ENCODE measurements around the gene LFNG.
"Not testable (repeated sequence)": the region's sequence is repeated elsewhere in the genome, so short reads cannot be mapped to it uniquely, and the experiment has no call there.

LFNG gene

GRCh38 chr7:2531796-2532110, 12.2 kb downstream of the LFNG start:
- DNase-seq, result not testable (repeated sequence)

DNA sequence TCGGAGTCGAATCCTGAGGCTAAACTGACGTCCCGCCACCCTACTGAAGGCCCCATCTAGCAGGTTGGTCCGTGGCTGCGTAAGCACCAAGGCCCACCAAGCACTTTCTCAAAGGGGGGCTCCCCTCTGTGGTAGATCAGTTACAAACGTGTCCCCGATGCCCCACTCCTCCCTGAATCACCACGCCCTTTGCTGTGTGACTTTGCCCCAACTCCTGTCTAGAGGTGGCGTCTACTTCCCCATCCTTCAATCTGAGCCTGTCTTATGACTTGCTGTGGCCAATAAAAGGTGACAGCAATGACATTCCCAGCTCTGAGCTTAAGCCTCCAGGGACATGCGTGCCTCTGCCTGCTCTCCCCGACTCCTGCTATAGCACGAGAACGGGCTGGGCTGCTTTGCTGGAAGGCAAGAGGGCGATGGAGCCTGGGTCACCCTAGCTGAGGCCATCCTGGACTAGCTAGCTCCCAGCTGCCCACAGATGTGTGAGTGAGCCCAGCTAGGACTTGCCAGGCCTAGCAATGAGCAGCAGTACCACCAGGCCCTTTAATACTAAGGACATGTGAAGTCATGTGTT, 12.7 kb downstream of the LFNG start:
- not testable (repeated sequence) for DNase-seq

DNA sequence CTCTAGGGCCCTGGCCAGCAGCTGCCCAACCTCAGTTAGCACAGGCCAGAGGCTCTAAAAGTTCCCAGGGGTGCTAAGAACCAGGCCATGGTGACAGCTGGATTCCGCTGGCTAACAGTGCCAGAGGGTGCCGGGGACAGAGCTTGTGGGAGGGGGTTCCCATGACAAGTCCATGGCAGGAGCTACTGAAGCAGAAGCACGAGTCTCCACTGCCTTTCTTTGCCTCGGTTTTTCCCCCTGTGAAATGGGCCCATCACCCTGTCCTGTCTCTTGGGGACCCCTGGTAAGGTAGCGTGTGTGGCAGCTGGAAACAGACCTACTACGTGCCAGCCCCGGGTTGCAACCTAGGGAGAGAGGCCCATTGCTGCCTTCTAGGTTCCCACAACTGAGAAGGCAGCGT, 13.2 kb downstream of the LFNG start:
- DNase-seq, result not testable (repeated sequence)

DNA sequence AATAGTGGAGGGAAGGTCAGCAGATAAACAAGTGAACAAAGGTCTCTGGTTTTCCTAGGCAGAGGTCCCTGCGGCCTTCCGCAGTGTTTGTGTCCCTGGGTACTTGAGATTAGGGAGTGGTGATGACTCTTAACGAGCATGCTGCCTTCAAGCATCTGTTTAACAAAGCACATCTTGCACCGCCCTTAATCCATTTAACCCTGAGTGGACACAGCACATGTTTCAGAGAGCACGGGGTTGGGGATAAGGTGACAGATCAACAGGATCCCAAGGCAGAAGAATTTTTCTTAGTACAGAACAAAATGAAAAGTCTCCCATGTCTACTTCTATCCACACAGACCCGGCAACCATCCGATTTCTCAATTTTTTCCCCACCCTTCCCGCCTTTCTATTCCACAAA, 14.0 kb downstream of the LFNG start:
- DNase-seq, result not testable (repeated sequence)

DNA sequence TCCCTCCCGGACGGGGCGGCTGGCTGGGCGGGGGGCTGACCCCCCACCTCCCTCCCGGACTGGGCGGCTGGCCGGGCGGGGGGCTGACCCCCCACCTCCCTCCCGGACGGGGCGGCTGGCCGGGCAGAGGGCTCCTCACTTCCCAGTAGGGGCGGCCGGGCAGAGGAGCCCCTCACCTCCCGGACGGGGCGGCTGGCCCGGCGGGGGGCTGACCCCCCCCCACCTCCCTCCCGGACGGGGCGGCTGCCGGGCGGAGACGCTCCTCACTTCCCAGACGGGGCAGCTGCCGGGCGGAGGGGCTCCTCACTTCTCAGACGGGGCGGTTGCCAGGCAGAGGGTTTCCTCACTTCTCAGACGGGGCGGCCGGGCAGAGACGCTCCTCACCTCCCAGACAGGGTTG, 14.6 kb downstream of the LFNG start:
- not testable (repeated sequence) for DNase-seq

DNA sequence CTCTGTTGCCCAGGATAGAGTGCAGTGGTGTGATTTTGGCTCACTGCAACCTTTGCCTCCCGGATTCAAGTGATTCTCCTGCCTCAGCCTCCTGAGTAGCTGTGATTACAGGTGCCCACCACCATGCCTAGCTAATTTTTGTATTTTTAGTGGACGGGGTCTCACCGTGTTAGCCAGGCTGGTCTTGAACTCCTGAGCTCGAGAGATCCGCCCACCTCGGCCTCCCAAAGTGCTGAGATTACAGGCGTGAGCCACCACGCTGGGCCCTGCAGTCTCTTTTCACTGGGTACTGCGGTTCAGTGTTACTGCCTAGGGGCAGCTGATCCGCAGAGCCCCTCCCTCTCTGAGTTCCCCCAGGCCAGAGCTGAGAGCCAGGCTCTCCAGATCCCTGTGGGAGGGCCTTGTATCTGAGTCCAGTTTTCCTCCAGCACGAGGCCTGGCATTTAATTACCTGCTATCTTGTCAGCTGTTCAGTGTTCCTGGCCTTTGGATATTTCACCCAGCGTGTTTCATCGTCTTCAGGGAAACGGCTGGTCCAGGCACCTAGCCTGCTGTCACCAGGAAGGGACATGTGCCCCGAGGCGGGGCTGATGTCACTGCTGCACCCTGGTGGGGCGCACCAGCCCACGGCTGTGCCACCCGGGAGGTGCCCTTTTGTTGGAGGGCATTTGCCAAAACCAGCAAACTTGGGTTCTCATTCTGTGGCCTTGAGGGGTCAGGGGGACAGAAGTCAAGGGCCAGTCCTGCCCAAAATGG, 16.5 kb downstream of the LFNG start:
- not testable (repeated sequence) for DNase-seq

- DNase-seq, result no peak
Observed at GRCh38 chr7:2537981-2538851, 18.6 kb downstream of the LFNG start.

DNA sequence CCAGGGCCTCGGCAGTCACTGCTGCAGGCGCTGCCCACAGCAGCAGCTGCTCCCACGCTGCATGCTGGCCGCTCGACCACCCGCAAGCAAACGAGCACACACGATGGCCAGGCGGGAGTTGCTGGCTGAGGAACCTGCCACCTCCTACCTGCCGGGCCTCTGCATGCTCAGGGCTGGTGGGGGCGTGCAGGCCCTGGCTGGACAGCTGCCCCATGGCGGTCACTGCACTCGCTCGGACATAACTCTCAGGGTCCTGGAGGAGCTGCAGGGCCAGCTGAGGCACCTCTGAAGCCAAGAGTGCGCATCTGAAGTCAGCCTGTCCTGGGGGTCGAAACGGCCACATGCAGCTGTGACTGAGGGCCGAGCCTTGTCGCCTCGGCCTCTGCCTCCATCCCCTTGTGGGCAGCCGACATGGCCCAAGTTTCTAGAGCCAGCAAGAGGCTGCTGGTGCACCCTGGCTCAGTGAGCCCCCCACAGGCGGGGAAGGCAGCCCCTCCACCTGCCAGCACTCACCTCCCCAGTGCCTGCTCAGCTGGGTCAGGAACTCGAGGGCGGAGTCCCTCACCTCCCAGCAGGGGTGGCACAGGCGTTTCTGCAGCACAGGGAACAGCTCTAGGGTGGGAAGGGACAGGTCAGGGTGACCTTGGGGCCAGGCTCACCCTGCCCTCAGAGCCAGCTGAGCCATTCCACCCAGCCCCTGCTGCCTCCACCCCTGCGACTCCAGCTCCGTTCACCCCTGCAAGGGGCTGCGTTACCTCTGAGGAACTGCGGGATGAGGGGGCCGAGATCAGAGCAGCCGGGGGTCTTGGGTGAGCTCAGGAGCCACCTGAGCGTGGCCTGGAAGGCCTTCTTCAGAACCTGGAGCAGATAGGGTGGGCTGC, 19.7 kb downstream of the LFNG start:
- no peak for DNase-seq

GRCh38 chr7:2540133-2540532, 20.6 kb downstream of the LFNG start:
- DNase-seq, result no peak

DNA sequence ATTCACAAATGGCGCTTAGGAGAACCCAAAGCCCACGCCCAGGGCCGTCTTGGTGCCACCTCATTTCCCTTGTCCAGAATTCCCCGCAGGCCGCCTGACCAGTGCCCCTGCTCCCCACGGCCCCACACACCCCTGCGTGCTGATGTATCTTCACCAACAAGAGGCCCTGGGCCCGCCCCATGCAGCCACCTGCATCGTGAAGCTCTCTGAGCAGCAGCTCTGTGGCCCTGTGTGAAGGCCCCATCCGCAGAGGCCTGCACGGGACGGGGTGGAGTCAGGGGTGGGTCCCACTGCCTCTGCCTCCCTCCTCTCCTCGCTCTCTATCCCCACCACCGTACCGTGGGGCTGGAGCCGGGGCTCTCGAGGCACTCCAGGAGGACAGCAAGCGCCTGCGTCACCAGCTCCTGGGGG, 21.1 kb downstream of the LFNG start:
- no peak for DNase-seq

DNA sequence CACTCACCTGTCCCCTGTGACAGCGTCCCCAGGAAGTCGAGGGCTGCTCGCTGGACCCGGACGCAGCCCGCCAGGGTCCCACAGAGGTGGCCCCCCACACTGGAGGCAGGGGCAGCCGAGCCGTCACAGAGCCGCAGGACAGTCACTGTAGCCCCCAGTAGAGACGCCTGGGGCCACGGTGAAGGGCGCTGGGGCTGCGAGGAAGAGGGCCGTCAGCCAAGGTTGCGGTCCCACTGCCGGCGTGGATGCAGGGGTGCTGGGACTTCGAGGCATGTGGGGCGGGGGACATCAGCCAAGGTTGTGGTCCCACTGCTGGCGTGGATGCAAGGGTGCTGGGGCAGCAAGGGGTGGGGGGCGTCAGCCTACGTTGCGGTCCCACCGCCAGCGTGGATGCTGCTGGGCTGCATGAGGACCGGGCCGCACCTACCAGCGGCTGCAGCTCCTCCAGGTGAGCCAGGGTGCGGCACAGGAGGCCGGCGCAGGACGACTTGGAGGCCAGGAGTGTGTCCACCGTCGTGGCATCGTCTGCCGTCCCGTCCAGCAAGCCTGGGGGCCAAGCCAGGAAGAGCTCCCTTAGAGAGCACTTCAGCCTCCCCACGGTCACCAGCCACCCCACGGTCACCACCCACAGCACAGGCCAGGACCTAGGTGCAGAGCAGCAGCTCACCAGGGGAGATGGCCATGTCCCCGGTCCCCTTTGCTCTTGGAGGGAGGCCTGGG, 21.9 kb downstream of the LFNG start:
- no peak for DNase-seq

GRCh38 chr7:2542011-2542915, 22.7 kb downstream of the LFNG start:
- DNase-seq, result no peak

GRCh38 chr7:2542916-2543871, 23.6 kb downstream of the LFNG start:
- DNase-seq, result no peak

GRCh38 chr7:2544541-2545188, 25.1 kb downstream of the LFNG start:
- DNase-seq, result no peak

DNA sequence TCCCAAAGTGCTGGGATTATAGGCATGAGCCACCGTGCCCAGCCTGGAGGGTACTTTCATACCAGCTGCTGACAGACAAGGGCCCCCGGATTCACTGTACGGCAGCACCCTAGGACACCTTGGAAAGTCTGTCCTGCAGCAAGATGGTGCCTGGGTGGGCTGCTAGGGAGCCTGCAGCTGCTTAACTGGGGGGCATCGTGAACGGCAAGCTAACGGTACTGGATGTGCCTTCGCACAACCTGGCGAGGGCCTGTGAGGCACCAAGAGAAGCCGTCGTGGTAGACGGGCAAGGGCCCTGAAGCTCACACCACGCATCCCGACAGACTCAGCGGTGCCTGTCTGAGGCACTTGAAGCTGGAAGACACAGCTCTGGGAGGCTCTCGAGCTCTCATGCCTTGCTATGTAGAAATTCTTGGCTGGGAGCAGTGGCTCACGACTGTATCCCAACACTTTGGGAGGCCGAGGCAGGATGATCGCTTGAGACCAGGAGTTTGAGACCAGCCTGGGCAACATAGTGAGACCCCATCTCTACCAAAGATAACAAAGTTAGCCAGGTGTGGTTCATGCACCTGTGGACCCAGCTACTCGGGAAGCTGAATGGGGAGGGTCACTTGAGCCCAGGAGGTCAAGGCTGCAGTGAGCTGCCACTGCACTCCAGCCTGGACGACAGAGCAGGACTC, 26.3 kb downstream of the LFNG start:
- no peak for DNase-seq

DNA sequence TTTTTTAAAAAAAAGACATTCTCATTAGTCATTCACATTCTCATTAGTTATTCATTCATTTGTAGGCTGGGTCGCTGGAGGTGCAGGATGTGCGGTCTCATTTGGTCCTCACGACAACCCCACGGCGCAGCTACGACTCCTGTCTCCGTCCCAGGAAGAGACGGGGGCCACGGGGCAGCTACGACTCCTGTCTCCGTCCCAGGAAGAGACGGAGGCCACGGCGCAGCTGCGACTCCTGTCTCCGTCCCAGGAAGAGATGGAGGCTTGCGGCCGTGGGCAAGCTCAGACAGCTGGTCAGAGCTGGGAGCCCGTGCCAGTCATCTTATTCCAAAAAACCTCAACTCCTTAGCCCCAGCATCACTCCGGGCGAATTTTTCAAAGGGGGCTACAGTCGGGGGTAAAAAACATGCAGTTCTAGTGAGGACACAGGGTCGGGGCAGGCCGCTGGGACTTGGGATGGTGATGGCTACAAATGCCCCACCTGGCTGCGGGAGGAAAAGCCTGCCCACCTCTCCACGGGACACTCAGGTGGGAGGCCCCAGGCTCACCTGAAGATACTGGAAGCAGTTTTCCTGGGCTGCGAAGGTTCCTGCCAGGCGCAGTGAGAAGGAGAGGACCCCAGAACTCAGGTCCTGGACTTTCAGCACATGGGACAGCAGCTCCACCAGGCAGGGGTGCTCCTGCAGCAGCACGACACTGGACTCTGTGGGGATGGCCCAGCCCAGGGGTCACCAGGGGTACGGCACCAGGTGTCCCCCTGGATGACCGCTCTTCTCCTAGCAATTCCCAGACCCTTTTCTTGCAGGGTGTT, 27.4 kb downstream of the LFNG start:
- no peak for DNase-seq

DNA sequence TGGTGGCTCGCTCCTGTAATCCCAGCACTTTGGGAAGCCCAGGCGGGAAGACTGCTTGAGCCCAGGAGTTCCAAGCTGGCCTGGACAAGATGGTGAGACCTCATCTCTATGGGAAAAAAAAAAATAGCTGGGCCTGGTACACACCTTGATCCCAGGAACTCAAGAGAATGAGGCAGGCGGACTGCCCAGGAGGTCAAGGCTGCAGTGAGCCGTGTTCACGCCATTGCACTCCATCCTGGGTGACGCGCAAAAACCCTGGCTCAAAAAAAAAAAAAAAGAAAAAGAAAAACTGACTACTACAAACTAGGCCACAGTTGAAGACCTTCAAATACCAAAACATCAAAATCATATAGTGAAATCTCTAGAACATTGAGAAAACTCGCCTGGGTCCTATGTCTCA, 31.8 kb downstream of the LFNG start:
- no peak for DNase-seq

- DNase-seq, result no peak
Observed at GRCh38 chr7:2553108-2553507, 33.5 kb downstream of the LFNG start.

Measured in NCI-H2227 treated with DMSO at 0.1 percent for 48 hours (cell line).